ENCODE measurements around the gene PDK3.

DNA sequence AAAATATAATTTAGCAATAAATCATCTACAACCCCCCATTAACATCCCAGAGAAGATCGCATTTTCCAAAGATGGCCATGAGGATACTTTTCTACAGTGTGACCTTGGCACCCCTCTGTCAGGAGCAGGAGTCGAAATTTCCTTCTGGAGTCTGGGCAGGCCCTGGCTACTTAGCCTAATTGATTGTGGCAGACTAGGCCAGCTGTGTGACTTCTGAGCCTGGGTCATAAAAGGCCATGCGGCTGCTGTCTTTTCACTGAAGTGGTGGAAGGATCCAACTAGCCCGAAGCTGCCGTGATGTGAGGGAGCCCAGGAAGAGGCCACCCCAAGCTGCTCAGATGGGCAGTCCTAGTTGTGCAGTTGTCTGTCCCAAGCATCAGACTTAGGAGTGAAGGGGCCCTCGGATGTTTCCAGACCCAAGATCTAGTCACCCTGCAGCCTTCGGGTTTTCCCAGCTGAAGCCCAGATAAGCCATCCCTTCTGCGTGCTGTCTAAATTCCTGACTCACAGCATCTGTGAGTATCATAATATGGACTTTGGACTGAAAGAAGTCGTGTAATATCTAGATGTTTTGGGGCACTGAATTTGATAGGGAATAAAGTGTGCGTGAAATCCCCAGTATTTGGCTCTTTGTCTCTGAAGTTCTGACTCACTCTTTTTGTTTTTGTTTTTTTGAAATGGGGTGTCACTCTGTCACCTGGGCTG lies 21.0 kb downstream of the PDK3 start:
- TF ChIP-seq, protein P1, sequence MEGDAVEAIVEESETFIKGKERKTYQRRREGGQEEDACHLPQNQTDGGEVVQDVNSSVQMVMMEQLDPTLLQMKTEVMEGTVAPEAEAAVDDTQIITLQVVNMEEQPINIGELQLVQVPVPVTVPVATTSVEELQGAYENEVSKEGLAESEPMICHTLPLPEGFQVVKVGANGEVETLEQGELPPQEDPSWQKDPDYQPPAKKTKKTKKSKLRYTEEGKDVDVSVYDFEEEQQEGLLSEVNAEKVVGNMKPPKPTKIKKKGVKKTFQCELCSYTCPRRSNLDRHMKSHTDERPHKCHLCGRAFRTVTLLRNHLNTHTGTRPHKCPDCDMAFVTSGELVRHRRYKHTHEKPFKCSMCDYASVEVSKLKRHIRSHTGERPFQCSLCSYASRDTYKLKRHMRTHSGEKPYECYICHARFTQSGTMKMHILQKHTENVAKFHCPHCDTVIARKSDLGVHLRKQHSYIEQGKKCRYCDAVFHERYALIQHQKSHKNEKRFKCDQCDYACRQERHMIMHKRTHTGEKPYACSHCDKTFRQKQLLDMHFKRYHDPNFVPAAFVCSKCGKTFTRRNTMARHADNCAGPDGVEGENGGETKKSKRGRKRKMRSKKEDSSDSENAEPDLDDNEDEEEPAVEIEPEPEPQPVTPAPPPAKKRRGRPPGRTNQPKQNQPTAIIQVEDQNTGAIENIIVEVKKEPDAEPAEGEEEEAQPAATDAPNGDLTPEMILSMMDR (IDR thresholded peaks at IDR 0.05), result no peak
- TF ChIP-seq POLR2AphosphoS5 (IDR thresholded peaks at IDR 0.05) (no peak), EP300 (IDR thresholded peaks at IDR 0.05) (no peak)

All from sigmoid colon (tissue), 4 donors.